HEK293 (cell line): ENCODE data around the gene PTBP1.

Experiments used
- CTCF ChIA-PET: fragments of 350-600 bp; formaldehyde crosslinking; extraction: SDS; loops from one replicate; lab custom pipeline; 2021; ENCODE audit warnings: antibody characterized with exemption; lab: Yijun Ruan, JAX
- POLR2A ChIA-PET: fragments of 300-600 bp; formaldehyde crosslinking; extraction: SDS; loops from one replicate; lab custom pipeline; 2020; ENCODE audit warnings: antibody characterized with exemption, inconsistent platforms; lab: Yijun Ruan, JAX
- H3K27ac ChIP-seq: fragments of 200-500 bp; sonication (Bioruptor generic); 2 replicates; pipeline ENCODE4 v1.5.1; 2014; ENCODE audit warnings: low read depth, low read length, control low read depth, inconsistent platforms; ENCODE audit errors: extremely low read depth
- H3K36me3 ChIP-seq, 2 experiments: fragments of 200-500 bp in 1 of 2; sonication (Bioruptor generic) in 1 of 2; 1 replicate in 1 of 2; 2 replicates in 1 of 2; pipeline ENCODE4 v1.5.1; 2014 to 2017; ENCODE audit warnings: inconsistent platforms in 2 of 2, low read length in 2 of 2; ENCODE audit not compliant: control insufficient read depth in 2 of 2, insufficient read depth in 1 of 2
- H3K4me1 ChIP-seq: fragments of 200-500 bp; sonication (Bioruptor generic); 2 replicates; pipeline ENCODE4 v1.5.1; 2014; ENCODE audit warnings: mild to moderate bottlenecking, low read length, inconsistent platforms; ENCODE audit not compliant: control insufficient read depth, insufficient read depth
- H3K4me3 ChIP-seq: 2 replicates; pipeline ENCODE4 v1.5.1; 2011; ENCODE audit warnings: low read depth, mild to moderate bottlenecking, control low read depth, low read length, moderate library complexity
- H3K9me3 ChIP-seq: fragments of 200-500 bp; sonication (Bioruptor generic); 2 replicates; pipeline ENCODE4 v1.5.1; 2014; ENCODE audit warnings: low read depth, low read length, inconsistent platforms; ENCODE audit not compliant: control insufficient read depth, insufficient read depth
- BCL11A ChIP-seq: fragments of 450-650 bp; formaldehyde crosslinking; IDR thresholded peaks from 2 replicates; pipeline ENCODE4 v1.5.1; 2016; ENCODE audit warnings: low read depth, missing biosample characterization, missing genetic modification characterization
- FEZF1 ChIP-seq: fragments of 450-650 bp; formaldehyde crosslinking; IDR thresholded peaks from 2 replicates; pipeline ENCODE4 v1.5.1; 2016; ENCODE audit warnings: missing biosample characterization, missing genetic modification characterization
- KLF9 ChIP-seq: fragments of 450-650 bp; formaldehyde crosslinking; IDR thresholded peaks from 2 replicates; pipeline ENCODE4 v1.5.1; 2016; ENCODE audit warnings: missing biosample characterization, missing genetic modification characterization, low read depth
- REST ChIP-seq: fragments of 450-650 bp; formaldehyde crosslinking; IDR thresholded peaks from 2 replicates; pipeline ENCODE4 v1.5.1; 2016; ENCODE audit warnings: missing biosample characterization, missing genetic modification characterization
- ZNF133 ChIP-seq: fragments of 450-650 bp; formaldehyde crosslinking; IDR thresholded peaks from 2 replicates; pipeline ENCODE4 v1.5.1; 2016; ENCODE audit warnings: missing biosample characterization, missing genetic modification characterization
- ZNF169 ChIP-seq: fragments of 450-650 bp; formaldehyde crosslinking; IDR thresholded peaks from 2 replicates; pipeline ENCODE4 v1.5.1; 2016; ENCODE audit warnings: missing biosample characterization, missing genetic modification characterization
- ZNF19 ChIP-seq: fragments of 450-650 bp; formaldehyde crosslinking; IDR thresholded peaks from 2 replicates; pipeline ENCODE4; 2016; ENCODE audit warnings: missing biosample characterization, missing genetic modification characterization, low read depth
- ZNF214 ChIP-seq: fragments of 450-650 bp; formaldehyde crosslinking; IDR thresholded peaks from 2 replicates; pipeline ENCODE4 v1.5.1; 2017; ENCODE audit warnings: missing biosample characterization, mild to moderate bottlenecking, missing genetic modification characterization, borderline replicate concordance
- ZNF24 ChIP-seq: fragments of 450-650 bp; formaldehyde crosslinking; IDR thresholded peaks from 2 replicates; pipeline ENCODE4 v1.5.1; 2016; ENCODE audit warnings: missing biosample characterization, missing genetic modification characterization
- ZNF324 ChIP-seq: fragments of 450-650 bp; formaldehyde crosslinking; IDR thresholded peaks from 2 replicates; pipeline ENCODE4 v1.5.1; 2016; ENCODE audit warnings: missing biosample characterization, missing genetic modification characterization
- ZNF37A ChIP-seq: fragments of 450-650 bp; IDR thresholded peaks from 2 replicates; pipeline ENCODE4 v1.5.1; 2018; ENCODE audit warnings: missing biosample characterization, missing genetic modification characterization
- ZNF394 ChIP-seq: fragments of 450-650 bp; formaldehyde crosslinking; IDR thresholded peaks from 2 replicates; pipeline ENCODE4 v1.5.1; 2016; ENCODE audit warnings: missing biosample characterization, missing genetic modification characterization, mild to moderate bottlenecking, moderate library complexity, borderline replicate concordance
- ZNF529 ChIP-seq: fragments of 450-650 bp; formaldehyde crosslinking; IDR thresholded peaks from 2 replicates; pipeline ENCODE4 v1.5.1; 2017; ENCODE audit warnings: missing genetic modification characterization, missing biosample characterization; ENCODE audit not compliant: insufficient replicate concordance
- ZNF558 ChIP-seq: fragments of 450-650 bp; formaldehyde crosslinking; IDR thresholded peaks from 2 replicates; pipeline ENCODE4 v1.5.1; 2016; ENCODE audit warnings: missing biosample characterization, missing genetic modification characterization
- ZNF560 ChIP-seq: fragments of 450-650 bp; formaldehyde crosslinking; IDR thresholded peaks from 2 replicates; pipeline ENCODE4 v1.5.1; 2017; ENCODE audit warnings: missing biosample characterization, missing genetic modification characterization, borderline replicate concordance
- ZNF585B ChIP-seq: fragments of 450-650 bp; formaldehyde crosslinking; IDR thresholded peaks from 2 replicates; pipeline ENCODE4 v1.5.1; 2016; ENCODE audit warnings: missing biosample characterization, missing genetic modification characterization
- ZNF76 ChIP-seq: fragments of 450-650 bp; formaldehyde crosslinking; IDR thresholded peaks from 2 replicates; pipeline ENCODE4; 2016; ENCODE audit warnings: low read depth, missing biosample characterization, missing genetic modification characterization, borderline replicate concordance
- ZNF792 ChIP-seq: fragments of 450-650 bp; formaldehyde crosslinking; IDR thresholded peaks from 2 replicates; pipeline ENCODE4 v1.5.1; 2016; ENCODE audit warnings: missing biosample characterization, missing genetic modification characterization
- ZSCAN23 ChIP-seq: fragments of 450-650 bp; formaldehyde crosslinking; IDR thresholded peaks from 2 replicates; pipeline ENCODE4 v1.5.1; 2016; ENCODE audit warnings: missing biosample characterization, missing genetic modification characterization
- TF ChIP-seq, protein P1 (sequence below): fragments of 450-650 bp; formaldehyde crosslinking; IDR thresholded peaks from 2 replicates; pipeline ENCODE4 v1.5.1; 2016; ENCODE audit warnings: missing biosample characterization, missing genetic modification characterization
- TF ChIP-seq, protein P2 (sequence below): fragments of 450-650 bp; formaldehyde crosslinking; IDR thresholded peaks from 2 replicates; pipeline ENCODE4 v1.5.1; 2016; ENCODE audit warnings: missing biosample characterization, missing genetic modification characterization
- TF ChIP-seq, protein P3 (sequence below): fragments of 450-650 bp; formaldehyde crosslinking; IDR thresholded peaks from 2 replicates; pipeline ENCODE4 v1.5.1; 2016; ENCODE audit warnings: missing biosample characterization, missing genetic modification characterization, low read depth

PTBP1 gene

GRCh38 chr19:807627-808422 lies 10.6 kb downstream of the PTBP1 start:
- POLR2A ChIA-PET: interaction anchor here (0.6 kb wide), 1 partner anchor 11 kb away, joined by 3 read pairs; no protein-coding TSS in a partner anchor
- Histone ChIP-seq H3K4me1 (no peaks in the 10 kb centered on the region), H3K4me3 (no peak overlapping the region), H3K36me3 (peaks cover 25 to 95% of the 10 kb centered on the region in 2 experiments; a peak in 2 of 3 replicates), H3K27ac (peak overlapping the region; percentile 37; the same call in 1 of the 2 replicates), H3K9me3 (no peaks in the 10 kb centered on the region)
- CTCF ChIA-PET: interaction anchor here (2.2 kb wide), 1 partner anchor 9 kb away, joined by 5 read pairs; no protein-coding TSS in a partner anchor
- no peak for TF ChIP-seq ZNF133 (tag by site-specific recombination)
- no peak for TF ChIP-seq ZNF76 (tag by site-specific recombination)
- no peak for TF ChIP-seq ZNF560 (tag by site-specific recombination)
- TF ChIP-seq, protein P1, sequence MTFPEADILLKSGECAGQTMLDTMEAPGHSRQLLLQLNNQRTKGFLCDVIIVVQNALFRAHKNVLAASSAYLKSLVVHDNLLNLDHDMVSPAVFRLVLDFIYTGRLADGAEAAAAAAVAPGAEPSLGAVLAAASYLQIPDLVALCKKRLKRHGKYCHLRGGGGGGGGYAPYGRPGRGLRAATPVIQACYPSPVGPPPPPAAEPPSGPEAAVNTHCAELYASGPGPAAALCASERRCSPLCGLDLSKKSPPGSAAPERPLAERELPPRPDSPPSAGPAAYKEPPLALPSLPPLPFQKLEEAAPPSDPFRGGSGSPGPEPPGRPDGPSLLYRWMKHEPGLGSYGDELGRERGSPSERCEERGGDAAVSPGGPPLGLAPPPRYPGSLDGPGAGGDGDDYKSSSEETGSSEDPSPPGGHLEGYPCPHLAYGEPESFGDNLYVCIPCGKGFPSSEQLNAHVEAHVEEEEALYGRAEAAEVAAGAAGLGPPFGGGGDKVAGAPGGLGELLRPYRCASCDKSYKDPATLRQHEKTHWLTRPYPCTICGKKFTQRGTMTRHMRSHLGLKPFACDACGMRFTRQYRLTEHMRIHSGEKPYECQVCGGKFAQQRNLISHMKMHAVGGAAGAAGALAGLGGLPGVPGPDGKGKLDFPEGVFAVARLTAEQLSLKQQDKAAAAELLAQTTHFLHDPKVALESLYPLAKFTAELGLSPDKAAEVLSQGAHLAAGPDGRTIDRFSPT: peak; percentile 32; the same call in 1 of the 2 replicates
- no peak for TF ChIP-seq ZNF19 (tag by site-specific recombination)

DNA sequence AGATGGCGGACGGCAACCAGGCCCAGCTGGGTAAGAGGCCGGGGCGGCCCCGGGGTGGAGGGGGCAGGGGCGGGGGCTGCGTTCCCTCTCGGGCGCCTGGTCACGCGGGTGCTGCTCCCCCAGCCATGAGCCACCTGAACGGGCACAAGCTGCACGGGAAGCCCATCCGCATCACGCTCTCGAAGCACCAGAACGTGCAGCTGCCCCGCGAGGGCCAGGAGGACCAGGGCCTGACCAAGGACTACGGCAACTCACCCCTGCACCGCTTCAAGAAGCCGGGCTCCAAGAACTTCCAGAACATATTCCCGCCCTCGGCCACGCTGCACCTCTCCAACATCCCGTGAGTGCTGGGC lies 11.1 kb downstream of the PTBP1 start:
- no peak overlapping the region for H3K27ac ChIP-seq
- H3K4me3 ChIP-seq: no peak overlapping the region
- peaks cover 25 to 94% of the 10 kb centered on the region in 2 experiments; a peak in 2 of 3 replicates for H3K36me3 ChIP-seq
- POLR2A ChIA-PET: no interaction called here
- no peaks in the 10 kb centered on the region for H3K4me1 ChIP-seq
- CTCF ChIA-PET: interaction anchor here (0.6 to 2.2 kb wide), 2 partner anchors 9 to 37 kb away, joined by 3 to 5 read pairs; no protein-coding TSS in a partner anchor
- no peaks in the 10 kb centered on the region for H3K9me3 ChIP-seq
- no peak for TF ChIP-seq ZSCAN23
- no peak for TF ChIP-seq ZNF558 (tag by site-specific recombination)
- TF ChIP-seq ZNF585B (tag by site-specific recombination): no peak
- TF ChIP-seq ZNF792 (tag by site-specific recombination): no peak
- TF ChIP-seq ZNF24 (tag by site-specific recombination): no peak
- TF ChIP-seq, protein P2, sequence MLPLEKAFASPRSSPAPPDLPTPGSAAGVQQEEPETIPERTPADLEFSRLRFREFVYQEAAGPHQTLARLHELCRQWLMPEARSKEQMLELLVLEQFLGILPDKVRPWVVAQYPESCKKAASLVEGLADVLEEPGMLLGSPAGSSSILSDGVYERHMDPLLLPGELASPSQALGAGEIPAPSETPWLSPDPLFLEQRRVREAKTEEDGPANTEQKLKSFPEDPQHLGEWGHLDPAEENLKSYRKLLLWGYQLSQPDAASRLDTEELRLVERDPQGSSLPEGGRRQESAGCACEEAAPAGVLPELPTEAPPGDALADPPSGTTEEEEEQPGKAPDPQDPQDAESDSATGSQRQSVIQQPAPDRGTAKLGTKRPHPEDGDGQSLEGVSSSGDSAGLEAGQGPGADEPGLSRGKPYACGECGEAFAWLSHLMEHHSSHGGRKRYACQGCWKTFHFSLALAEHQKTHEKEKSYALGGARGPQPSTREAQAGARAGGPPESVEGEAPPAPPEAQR (tag by site-specific recombination): no peak
- TF ChIP-seq ZNF529 (tag by site-specific recombination): no peak
- TF ChIP-seq FEZF1 (tag by site-specific recombination): no peak
- TF ChIP-seq, protein P3, sequence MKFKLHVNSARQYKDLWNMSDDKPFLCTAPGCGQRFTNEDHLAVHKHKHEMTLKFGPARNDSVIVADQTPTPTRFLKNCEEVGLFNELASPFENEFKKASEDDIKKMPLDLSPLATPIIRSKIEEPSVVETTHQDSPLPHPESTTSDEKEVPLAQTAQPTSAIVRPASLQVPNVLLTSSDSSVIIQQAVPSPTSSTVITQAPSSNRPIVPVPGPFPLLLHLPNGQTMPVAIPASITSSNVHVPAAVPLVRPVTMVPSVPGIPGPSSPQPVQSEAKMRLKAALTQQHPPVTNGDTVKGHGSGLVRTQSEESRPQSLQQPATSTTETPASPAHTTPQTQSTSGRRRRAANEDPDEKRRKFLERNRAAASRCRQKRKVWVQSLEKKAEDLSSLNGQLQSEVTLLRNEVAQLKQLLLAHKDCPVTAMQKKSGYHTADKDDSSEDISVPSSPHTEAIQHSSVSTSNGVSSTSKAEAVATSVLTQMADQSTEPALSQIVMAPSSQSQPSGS (tag by site-specific recombination): no peak
- no peak for TF ChIP-seq ZNF169
- no peak for TF ChIP-seq ZNF37A (tag by site-specific recombination)
- TF ChIP-seq ZNF214: no peak
- no peak for TF ChIP-seq REST (tag by site-specific recombination)
- no peak for TF ChIP-seq BCL11A (tag by site-specific recombination)
- no peak for TF ChIP-seq ZNF324
- no peak for TF ChIP-seq ZNF394
- TF ChIP-seq KLF9: no peak
